WTC11 (cell line): ENCODE results near the gene KRTAP19-7.

Experiments used
- AFF4 ChIP-seq: sonication (generic); formaldehyde crosslinking; IDR thresholded peaks from 2 replicates; pipeline ENCODE4 v1.8.1; 2023; ENCODE audit warnings: mild to moderate bottlenecking, missing genetic modification reagents, borderline replicate concordance
- CBFB ChIP-seq: sonication (generic); formaldehyde crosslinking; IDR thresholded peaks from 2 replicates; pipeline ENCODE4 v1.8.1; 2022; ENCODE audit warnings: mild to moderate bottlenecking, low read depth, missing genetic modification reagents
- CTCF ChIP-seq: fragments of 200-600 bp; IDR thresholded peaks from 2 replicates; pipeline ENCODE4 v1.8.0; 2022; ENCODE audit warnings: antibody characterized with exemption
- E2F4 ChIP-seq: sonication (generic); formaldehyde crosslinking; IDR thresholded peaks from 2 replicates; pipeline ENCODE4 v1.8.1; 2022; ENCODE audit warnings: low read depth, mild to moderate bottlenecking, moderate library complexity, missing genetic modification reagents, borderline replicate concordance
- FOXK1 ChIP-seq: sonication (generic); formaldehyde crosslinking; IDR thresholded peaks from 2 replicates; pipeline ENCODE4 v1.8.0; 2022; ENCODE audit warnings: mild to moderate bottlenecking, moderate library complexity, missing genetic modification reagents
- JAZF1 ChIP-seq: fragments of 250-450 bp; sonication (Bioruptor Pico); IDR thresholded peaks from 2 replicates; pipeline ENCODE4 v1.9.0; 2021; ENCODE audit warnings: moderate library complexity, mild to moderate bottlenecking, inconsistent platforms
- MAX ChIP-seq: sonication (generic); formaldehyde crosslinking; IDR thresholded peaks from 2 replicates; pipeline ENCODE4 v1.8.0; 2022; ENCODE audit warnings: mild to moderate bottlenecking, missing genetic modification reagents
- MXD4 ChIP-seq: fragments of 250-450 bp; sonication (Bioruptor Pico); IDR thresholded peaks from 2 replicates; pipeline ENCODE4 v1.8.0; 2021; ENCODE audit warnings: mild to moderate bottlenecking, moderate library complexity, borderline replicate concordance
- SOX15 ChIP-seq: fragments of 250-450 bp; sonication (Bioruptor Pico); IDR thresholded peaks from 2 replicates; pipeline ENCODE4 v1.9.0; 2021; ENCODE audit warnings: mild to moderate bottlenecking
- USF2 ChIP-seq: sonication (generic); formaldehyde crosslinking; IDR thresholded peaks from 2 replicates; pipeline ENCODE4 v1.8.1; 2023; ENCODE audit warnings: mild to moderate bottlenecking, missing genetic modification reagents, moderate library complexity
- ZBTB43 ChIP-seq: sonication (generic); formaldehyde crosslinking; IDR thresholded peaks from 2 replicates; pipeline ENCODE4 v1.8.1; 2023; ENCODE audit warnings: mild to moderate bottlenecking, missing genetic modification reagents

- no peak for TF ChIP-seq CTCF
- TF ChIP-seq AFF4: no peak
- no peak for TF ChIP-seq E2F4 (CRISPR knock-in tag)
- TF ChIP-seq ZBTB43: no peak
- no peak for TF ChIP-seq FOXK1 (CRISPR knock-in tag)
- no peak for TF ChIP-seq MXD4
- TF ChIP-seq SOX15 (CRISPR knock-in tag): no peak
- no peak for TF ChIP-seq CBFB
- TF ChIP-seq MAX (CRISPR knock-in tag): no peak
- TF ChIP-seq JAZF1 (CRISPR knock-in tag): no peak
- no peak for TF ChIP-seq USF2 (CRISPR knock-in tag)
Measured at GRCh38 chr21:30541764-30542163, 19.4 kb downstream of the KRTAP19-7 start, which contains the start of gene KRTAP19-6.
